GM18858 (cell line): ENCODE measurements around the gene CELF1.
A peak's percentile ranks its signal among the peaks of the same experiment; 100 is the strongest.
"Not testable (repeated sequence)": the region's sequence is repeated elsewhere in the genome, so short reads cannot be mapped to it uniquely, and the experiment has no call there.

Experiments
- ATAC-seq: cut with Tn5 transposase; IDR thresholded peaks from one replicate; pipeline ENCODE4 v1.9.1; 2021; ENCODE audit not compliant: unreplicated experiment

CELF1 gene

DNA sequence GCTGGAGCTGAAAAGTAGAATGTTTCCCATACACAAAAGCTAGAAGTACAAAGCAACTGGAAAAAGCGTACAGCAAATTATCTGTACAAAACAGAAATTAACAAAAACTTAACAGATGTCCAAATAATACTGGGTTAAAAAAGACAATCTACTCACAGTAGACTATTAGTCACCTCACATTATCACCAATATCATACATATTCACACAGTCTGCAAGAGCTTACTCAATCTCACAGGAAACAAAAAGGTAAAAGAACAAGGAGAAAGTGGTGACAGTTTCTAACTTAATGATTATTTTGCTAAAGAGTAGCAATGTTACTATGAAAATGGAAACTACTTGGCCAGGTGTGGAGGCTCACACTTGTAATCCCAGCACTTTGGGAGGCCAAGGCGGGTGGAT lies 11.9 kb downstream of the CELF1 start:
- no peak for ATAC-seq

GRCh38 chr11:47539681-47540039 lies 13.3 kb downstream of the CELF1 start:
- ATAC-seq, result no peak

- ATAC-seq, result no peak
Observed at GRCh38 chr11:47538741-47539565, 14.0 kb downstream of the CELF1 start.

- no peak for ATAC-seq
Observed at GRCh38 chr11:47536915-47537314, 16.0 kb downstream of the CELF1 start.

GRCh38 chr11:47534704-47535251 lies 18.2 kb downstream of the CELF1 start:
- ATAC-seq, result no peak

GRCh38 chr11:47533690-47534151 lies 19.2 kb downstream of the CELF1 start:
- ATAC-seq, result no peak

DNA sequence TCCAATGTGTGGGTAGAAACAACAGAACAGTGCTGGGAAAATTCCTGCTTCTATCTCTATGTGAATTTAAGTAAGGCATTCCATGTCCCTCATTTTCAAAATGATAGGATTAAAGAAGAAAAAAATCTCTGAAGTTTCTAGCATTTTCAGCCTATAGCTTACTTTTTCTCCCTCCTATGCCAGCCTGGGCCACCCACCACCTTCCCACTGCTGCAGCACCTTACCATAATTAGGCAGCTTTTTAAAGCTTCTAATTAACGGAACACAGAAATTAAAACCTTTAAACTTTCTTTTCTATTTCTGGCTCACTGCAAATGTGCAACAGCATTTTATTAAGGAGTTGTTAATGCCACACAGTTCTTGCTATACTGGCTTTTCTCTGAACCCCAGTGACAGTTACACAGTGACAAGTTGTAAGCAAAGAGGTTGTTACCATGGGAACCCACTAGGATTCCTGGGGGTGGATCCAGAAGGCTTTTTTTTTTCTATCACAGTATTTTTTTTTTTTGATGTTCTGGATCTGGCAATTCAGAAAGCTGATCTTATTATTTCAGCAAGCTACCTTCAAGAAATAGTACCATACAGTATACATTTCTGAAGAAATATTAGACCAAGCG lies 20.2 kb downstream of the CELF1 start:
- ATAC-seq, result no peak

DNA sequence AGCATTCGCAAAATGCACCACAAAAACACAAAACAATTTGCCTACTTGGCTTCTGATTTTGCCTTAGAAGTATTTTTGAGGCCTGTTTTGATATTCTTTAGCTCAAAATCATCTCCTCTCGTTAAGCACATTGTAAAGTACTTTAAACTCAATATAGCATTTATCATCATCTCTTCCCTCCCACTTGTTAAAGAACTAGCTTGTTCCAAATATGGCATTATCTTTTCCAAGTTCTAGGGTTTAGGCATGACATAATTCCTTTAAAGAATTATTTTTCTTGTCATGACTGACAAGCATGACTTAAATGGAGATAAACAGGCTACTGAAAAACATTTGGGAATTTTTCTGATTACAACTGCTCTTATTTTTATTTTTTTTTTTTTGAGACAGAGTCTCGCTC lies 21.3 kb downstream of the CELF1 start:
- ATAC-seq, result no peak

- ATAC-seq, result not testable (repeated sequence)
Observed at GRCh38 chr11:47530721-47531120, 22.2 kb downstream of the CELF1 start.

DNA sequence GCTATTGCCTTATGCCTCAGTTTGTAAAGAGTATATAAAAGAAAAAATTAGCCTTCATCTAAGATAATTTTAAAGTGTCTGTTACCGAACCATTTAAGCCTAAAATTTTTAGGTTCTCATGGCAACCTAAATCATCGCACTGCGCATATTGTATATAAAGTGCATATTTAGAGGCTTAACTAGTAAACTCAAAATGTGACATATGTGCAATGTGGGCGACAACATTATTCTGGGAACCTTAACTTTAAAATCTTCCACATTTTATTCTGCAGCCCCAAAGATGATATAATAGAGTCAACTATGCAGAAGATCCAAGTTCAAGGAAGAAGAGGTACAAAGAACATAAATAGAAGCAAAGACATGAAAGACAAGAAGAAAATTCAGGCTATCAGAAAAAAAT lies 23.0 kb downstream of the CELF1 start:
- no peak for ATAC-seq

- no peak for ATAC-seq
Observed at GRCh38 chr11:47527186-47527585, 25.7 kb downstream of the CELF1 start.

DNA sequence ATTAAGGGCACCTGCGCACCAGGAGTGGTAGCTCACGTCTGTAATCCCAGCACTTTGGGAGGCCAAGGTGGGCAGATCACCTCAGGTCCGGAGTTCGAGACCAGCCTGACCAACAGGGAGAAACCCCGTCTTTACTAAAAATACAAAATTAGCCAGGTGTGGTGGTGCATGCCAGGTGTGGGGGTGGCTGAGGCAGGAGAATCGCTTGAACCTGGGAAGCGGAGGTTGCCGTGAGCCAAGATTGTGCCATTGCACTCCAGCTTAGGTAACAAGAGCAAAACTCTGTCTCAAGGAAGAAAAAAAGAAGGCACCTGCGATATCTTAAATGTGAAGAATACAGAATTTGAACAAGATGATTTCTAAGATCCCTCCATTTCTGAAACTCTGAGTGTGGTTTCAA lies 26.9 kb downstream of the CELF1 start:
- not testable (repeated sequence) for ATAC-seq

- no peak for ATAC-seq
Observed at GRCh38 chr11:47524291-47524874, 28.5 kb downstream of the CELF1 start.

DNA sequence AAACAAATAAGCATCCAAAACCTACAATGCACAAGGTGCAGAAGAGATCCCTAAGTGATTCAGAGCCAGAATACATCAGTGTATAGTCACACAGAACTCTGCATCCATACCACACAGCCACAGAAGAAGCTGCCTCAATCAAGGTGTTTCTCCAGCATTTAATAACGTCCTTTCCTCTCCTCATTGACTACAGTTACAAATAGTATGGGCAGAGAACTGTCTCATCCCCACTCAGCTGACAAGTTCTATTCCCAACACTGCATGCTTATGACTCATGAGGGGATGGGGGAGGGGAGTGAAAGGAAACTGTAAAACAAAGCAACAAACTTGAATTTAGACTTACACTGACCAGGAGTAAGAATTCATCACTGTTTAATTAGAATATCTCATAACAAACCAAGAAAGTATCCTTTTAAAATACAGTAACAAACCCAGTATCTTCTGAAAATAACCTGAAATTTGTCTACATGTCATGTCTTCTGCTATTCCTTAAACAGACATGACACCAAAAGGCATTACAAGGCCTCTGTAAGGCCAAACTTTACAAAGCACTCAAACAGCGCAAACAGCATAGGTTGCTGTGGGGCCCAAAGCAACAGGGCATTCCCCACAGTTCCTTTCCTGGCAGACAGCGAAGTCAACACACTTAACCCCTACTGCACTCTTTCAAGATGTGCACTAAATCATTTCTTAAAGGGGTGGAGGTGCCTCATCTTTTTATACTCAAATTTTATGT lies 29.3 kb downstream of the CELF1 start:
- ATAC-seq, result no peak

- ATAC-seq, result no peak
Observed at GRCh38 chr11:47518212-47518964, 34.5 kb downstream of the CELF1 start.

GRCh38 chr11:47516984-47517853 lies 35.7 kb downstream of the CELF1 start:
- no peak for ATAC-seq

GRCh38 chr11:47516155-47516554 lies 36.8 kb downstream of the CELF1 start:
- ATAC-seq, result no peak

- ATAC-seq, result peak; percentile 50
Observed at GRCh38 chr11:47514825-47515647, 37.9 kb downstream of the CELF1 start.

- no peak for ATAC-seq
Observed at GRCh38 chr11:47512701-47513100, 40.2 kb downstream of the CELF1 start.
